GM18951 (cell line): ENCODE measurements around the gene DENND1A.

Experiments
- POLR2A ChIP-seq: IDR thresholded peaks from 4 replicates; pipeline ENCODE4 v1.6.1; 2011; ENCODE audit warnings: mild to moderate bottlenecking; ENCODE audit not compliant: insufficient read length, insufficient read depth; ENCODE audit errors: extremely low read depth
- in situ Hi-C: fragments of 300-500 bp; cut with MboI; formaldehyde crosslinking; loops from one replicate; pipeline ENCODE4 v1.12.0; 2022; ENCODE audit warnings: low sequenced_read_pairs, mixed read lengths, inconsistent platforms; ENCODE audit not compliant: unreplicated experiment

The DENND1A gene

GRCh38 chr9:123487944-123488548 lies 441.9 kb downstream of the DENND1A start:
- no peak for TF ChIP-seq POLR2A

GRCh38 chr9:123486431-123486830 lies 443.5 kb downstream of the DENND1A start:
- in situ Hi-C loops: no loop called here

More at GRCh38 chr9:123487944-123488548, 441.9 kb downstream of the DENND1A start:
- in situ Hi-C loops: no loop called here

GRCh38 chr9:123485216-123485615 lies 444.7 kb downstream of the DENND1A start:
- TF ChIP-seq POLR2A: no peak
- in situ Hi-C loops: no loop called here

More at GRCh38 chr9:123486431-123486830, 443.5 kb downstream of the DENND1A start:
- TF ChIP-seq POLR2A: no peak

- no peak for TF ChIP-seq POLR2A
- in situ Hi-C loops: no loop called here
Measured at GRCh38 chr9:123484130-123484529, 445.8 kb downstream of the DENND1A start.

- no peak for TF ChIP-seq POLR2A
- in situ Hi-C loops: no loop called here
Measured at GRCh38 chr9:123483191-123483803, 446.6 kb downstream of the DENND1A start.

- in situ Hi-C loops: no loop called here
- TF ChIP-seq POLR2A: no peak
Measured at GRCh38 chr9:123482295-123482968, 447.5 kb downstream of the DENND1A start.

- in situ Hi-C loops: no loop called here
- TF ChIP-seq POLR2A: no peak
Measured at GRCh38 chr9:123481209-123481865, 448.6 kb downstream of the DENND1A start.

GRCh38 chr9:123480791-123481190 lies 449.1 kb downstream of the DENND1A start:
- in situ Hi-C loops: no loop called here
- no peak for TF ChIP-seq POLR2A

- in situ Hi-C loops: no loop called here
- TF ChIP-seq POLR2A: no peak
Measured at GRCh38 chr9:123480096-123480495, 449.8 kb downstream of the DENND1A start.

- in situ Hi-C loops: no loop called here
Measured at GRCh38 chr9:123478967-123479602, 450.8 kb downstream of the DENND1A start.

GRCh38 chr9:123478160-123478559 lies 451.8 kb downstream of the DENND1A start:
- in situ Hi-C loops: no loop called here
- no peak for TF ChIP-seq POLR2A

More at GRCh38 chr9:123478967-123479602, 450.8 kb downstream of the DENND1A start:
- no peak for TF ChIP-seq POLR2A

GRCh38 chr9:123475407-123475806 lies 454.5 kb downstream of the DENND1A start:
- no peak for TF ChIP-seq POLR2A
- in situ Hi-C loops: no loop called here
